ENCODE results near the gene ASB1.
"Not testable (repeated sequence)": the region's sequence is repeated elsewhere in the genome, so short reads cannot be mapped to it uniquely, and the experiment has no call there.

ASB1 gene

DNA sequence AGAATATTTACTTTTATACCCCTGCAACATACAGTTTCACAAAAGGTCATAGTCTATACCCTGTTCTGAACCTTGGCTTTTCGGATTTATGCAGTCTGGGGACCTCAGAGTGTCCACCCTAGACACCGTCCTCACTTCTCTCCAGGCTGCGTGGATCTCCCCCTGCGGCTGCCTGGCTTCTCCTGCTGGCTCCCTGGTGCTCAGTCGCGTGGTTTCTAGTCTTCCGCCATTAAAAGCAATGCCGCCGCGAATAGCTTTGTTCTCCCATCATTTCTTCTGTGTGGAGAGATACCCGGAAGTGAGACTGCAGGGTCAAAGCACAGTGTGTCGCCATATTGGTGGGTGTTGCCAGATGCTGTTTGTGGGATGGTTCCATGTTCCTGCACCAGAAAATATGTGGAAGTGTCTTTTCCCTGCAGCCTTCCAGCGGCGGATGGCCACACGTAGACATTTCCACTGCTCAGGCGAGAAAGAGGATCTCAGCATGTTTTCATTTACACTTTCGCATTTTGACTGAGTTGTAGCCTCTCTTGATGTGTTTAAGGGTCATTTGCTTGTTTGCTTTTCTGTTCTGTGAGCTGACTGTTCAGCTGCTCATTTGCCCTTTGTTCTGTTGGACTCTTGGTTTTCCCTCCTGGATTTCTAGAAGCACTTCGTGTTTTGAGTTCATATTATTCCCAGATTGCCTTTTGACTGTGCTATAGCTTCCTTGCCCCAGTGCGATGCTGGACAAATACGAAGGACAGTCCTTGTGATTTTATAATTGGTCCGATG lies 22.9 kb upstream of the ASB1 start:
- no peaks in the 10 kb centered on the region for H3K9me2 ChIP-seq (replicated peaks; ENCODE audit: insufficient read depth, low read length)
- no peak overlapping the region for H2AFZ ChIP-seq (ENCODE audit: low read length)
- H3K4me3 ChIP-seq (ENCODE audit: low read length), result no peak overlapping the region
- no peak overlapping the region for H3K4me2 ChIP-seq (ENCODE audit: low read depth, low read length)
- no peaks in the 10 kb centered on the region for H3K36me3 ChIP-seq (replicated peaks; ENCODE audit: insufficient read depth, low read length)
- no peak overlapping the region for H3K9ac ChIP-seq (ENCODE audit: low read length)
- DNase-seq, result no peak
- H4K20me1 ChIP-seq (ENCODE audit: insufficient read depth, low read length), result no peaks in the 10 kb centered on the region
- no peaks in the 10 kb centered on the region for H3K9me3 ChIP-seq (replicated peaks; ENCODE audit: insufficient read depth, low read length)
- no peaks in the 10 kb centered on the region for H3K4me1 ChIP-seq (ENCODE audit: low read length)
- H3F3A ChIP-seq (ENCODE audit: insufficient read depth, low read length), result no peaks in the 10 kb centered on the region
- H3K27ac ChIP-seq (ENCODE audit: low read length), result no peak overlapping the region
- no peaks in the 10 kb centered on the region for H3K27me3 ChIP-seq (replicated peaks; ENCODE audit: insufficient read depth, low read length)
- H3K79me2 ChIP-seq (ENCODE audit: low read length), result no peaks in the 10 kb centered on the region
- no peak for TF ChIP-seq EZH2 (optimal IDR thresholded peaks at IDR 0.05; ENCODE audit: low read depth, low read length)
- TF ChIP-seq, protein P1, sequence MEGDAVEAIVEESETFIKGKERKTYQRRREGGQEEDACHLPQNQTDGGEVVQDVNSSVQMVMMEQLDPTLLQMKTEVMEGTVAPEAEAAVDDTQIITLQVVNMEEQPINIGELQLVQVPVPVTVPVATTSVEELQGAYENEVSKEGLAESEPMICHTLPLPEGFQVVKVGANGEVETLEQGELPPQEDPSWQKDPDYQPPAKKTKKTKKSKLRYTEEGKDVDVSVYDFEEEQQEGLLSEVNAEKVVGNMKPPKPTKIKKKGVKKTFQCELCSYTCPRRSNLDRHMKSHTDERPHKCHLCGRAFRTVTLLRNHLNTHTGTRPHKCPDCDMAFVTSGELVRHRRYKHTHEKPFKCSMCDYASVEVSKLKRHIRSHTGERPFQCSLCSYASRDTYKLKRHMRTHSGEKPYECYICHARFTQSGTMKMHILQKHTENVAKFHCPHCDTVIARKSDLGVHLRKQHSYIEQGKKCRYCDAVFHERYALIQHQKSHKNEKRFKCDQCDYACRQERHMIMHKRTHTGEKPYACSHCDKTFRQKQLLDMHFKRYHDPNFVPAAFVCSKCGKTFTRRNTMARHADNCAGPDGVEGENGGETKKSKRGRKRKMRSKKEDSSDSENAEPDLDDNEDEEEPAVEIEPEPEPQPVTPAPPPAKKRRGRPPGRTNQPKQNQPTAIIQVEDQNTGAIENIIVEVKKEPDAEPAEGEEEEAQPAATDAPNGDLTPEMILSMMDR (IDR thresholded peaks at IDR 0.05; ENCODE audit: low read length), result no peak
- TF ChIP-seq EZH2phosphoT487 (IDR thresholded peaks at IDR 0.05; ENCODE audit: low read length), result no peak

DNA sequence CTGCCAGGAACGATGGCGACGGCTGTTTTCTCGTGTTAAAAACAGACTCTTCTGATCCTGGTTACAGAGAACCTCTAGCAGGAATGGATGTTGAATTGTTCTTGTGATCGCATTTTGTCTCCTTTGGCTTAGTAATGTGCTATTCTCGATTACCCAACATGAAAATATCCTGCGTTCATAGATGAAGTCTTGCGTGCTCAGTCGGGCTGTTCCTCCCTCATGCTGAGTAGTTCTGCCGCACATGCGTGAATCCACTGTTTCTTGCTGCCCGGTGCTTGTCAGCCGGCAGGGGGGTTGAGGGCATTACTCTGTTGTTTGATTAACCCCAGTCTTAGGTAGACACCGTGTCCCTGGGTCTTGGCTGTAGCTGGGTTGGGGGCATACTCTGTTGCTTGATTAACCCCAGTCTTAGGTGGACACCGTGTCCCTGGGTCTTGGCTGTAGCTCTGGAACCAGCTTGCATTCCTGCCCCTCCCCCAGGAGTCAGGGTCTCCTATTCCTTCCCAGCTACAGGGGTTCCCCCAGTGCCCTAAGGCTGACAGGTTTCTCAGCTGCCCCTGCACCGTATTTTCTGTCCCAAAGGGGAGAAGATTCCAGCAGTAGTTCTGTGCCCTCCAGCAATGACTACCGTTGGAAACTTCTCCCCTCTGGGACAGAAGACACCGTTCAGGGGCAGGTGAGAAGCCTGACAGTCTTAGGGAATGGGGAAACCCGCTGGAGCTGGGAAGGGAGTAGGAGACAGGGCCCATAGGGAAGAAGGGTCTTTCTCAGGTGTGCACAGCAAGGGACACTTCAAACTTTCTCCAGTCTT lies 22.1 kb upstream of the ASB1 start:
- Histone ChIP-seq H4K20me1 (ENCODE audit: insufficient read depth, low read length) (no peaks in the 10 kb centered on the region), H3K79me2 (ENCODE audit: low read length) (no peaks in the 10 kb centered on the region), H3K9me2 (replicated peaks; ENCODE audit: insufficient read depth, low read length) (no peaks in the 10 kb centered on the region), H3K4me1 (ENCODE audit: low read length) (no peaks in the 10 kb centered on the region), H3K9ac (ENCODE audit: low read length) (no peak overlapping the region), H3K4me3 (ENCODE audit: low read length) (no peak overlapping the region), H2AFZ (ENCODE audit: low read length) (no peak overlapping the region), H3K27ac (ENCODE audit: low read length) (no peak overlapping the region), H3K27me3 (replicated peaks; ENCODE audit: insufficient read depth, low read length) (no peaks in the 10 kb centered on the region), H3K4me2 (ENCODE audit: low read depth, low read length) (no peak overlapping the region), H3F3A (ENCODE audit: insufficient read depth, low read length) (no peaks in the 10 kb centered on the region), H3K9me3 (replicated peaks; ENCODE audit: insufficient read depth, low read length) (no peaks in the 10 kb centered on the region), H3K36me3 (replicated peaks; ENCODE audit: insufficient read depth, low read length) (no peaks in the 10 kb centered on the region)
- TF ChIP-seq, protein P1 (IDR thresholded peaks at IDR 0.05; ENCODE audit: low read length), result no peak
- no peak for DNase-seq

GRCh38 chr2:238405217-238405555 lies 21.5 kb upstream of the ASB1 start:
- H3F3A ChIP-seq (ENCODE audit: insufficient read depth, low read length); H4K20me1 ChIP-seq (ENCODE audit: insufficient read depth, low read length); H3K9me2 ChIP-seq (replicated peaks; ENCODE audit: insufficient read depth, low read length); H3K4me1 ChIP-seq (ENCODE audit: low read length); DNase-seq; H3K9me3 ChIP-seq (replicated peaks; ENCODE audit: insufficient read depth, low read length); H3K4me2 ChIP-seq (ENCODE audit: low read depth, low read length); H3K27me3 ChIP-seq (replicated peaks; ENCODE audit: insufficient read depth, low read length); H3K9ac ChIP-seq (ENCODE audit: low read length); H3K4me3 ChIP-seq (ENCODE audit: low read length); H3K36me3 ChIP-seq (replicated peaks; ENCODE audit: insufficient read depth, low read length); H3K79me2 ChIP-seq (ENCODE audit: low read length); H2AFZ ChIP-seq (ENCODE audit: low read length); H3K27ac ChIP-seq (ENCODE audit: low read length): not testable (repeated sequence)

Data from MM.1S (cell line).